ENCODE data around the gene DET1. TPM values are rescaled to one million over a fixed set of nuclear protein-coding genes. Genes with fewer than 3 reads are reported as not detected.
"Not testable (repeated sequence)": the region's sequence is repeated elsewhere in the genome, so short reads cannot be mapped to it uniquely, and the experiment has no call there.

The DET1 gene
- total and polyA plus RNA-seq, 2 donors, result 4.1 to 5.0 TPM

- no peak overlapping the region for H3K4me3 ChIP-seq (ENCODE audit: low read length in 2 of 2)
Observed at GRCh38 chr15:88543065-88543776, 3.3 kb downstream of the DET1 start.

GRCh38 chr15:88542342-88542733 lies 4.1 kb downstream of the DET1 start:
- Histone ChIP-seq H3K36me3 (ENCODE audit: control insufficient read depth in 2 of 2, insufficient read depth in 2 of 2, low read length in 1 of 2) (no peaks in the 10 kb centered on the region), H3K4me3 (ENCODE audit: low read length in 2 of 2) (no peak overlapping the region), H3K27ac (ENCODE audit: low read depth in 1 of 2, low read length in 1 of 2) (no peak overlapping the region), H3K4me1 (ENCODE audit: control insufficient read depth in 2 of 2, insufficient read depth in 2 of 2, low read length in 2 of 2) (peaks cover 0 to 3% of the 10 kb centered on the region in 2 donors), H3K27me3 (ENCODE audit: control insufficient read depth in 2 of 2, insufficient read depth in 1 of 2, low read length in 1 of 2) (no peaks in the 10 kb centered on the region), H3K9me3 (ENCODE audit: control insufficient read depth in 2 of 2, insufficient read depth in 1 of 2, low read length in 1 of 2) (no peaks in the 10 kb centered on the region)
- DNase-seq (ENCODE audit: low read depth in 6 of 9, low spot score in 9 of 9), result no peak
- WGBS, result 97% methylated on average over 8 of the region's 8 CpGs

More at GRCh38 chr15:88543065-88543776, 3.3 kb downstream of the DET1 start:
- no peaks in the 10 kb centered on the region for H3K36me3 ChIP-seq (ENCODE audit: control insufficient read depth in 2 of 2, insufficient read depth in 2 of 2, low read length in 1 of 2)
- no peak overlapping the region for H3K27ac ChIP-seq (ENCODE audit: low read depth in 1 of 2, low read length in 1 of 2)
- peaks cover 0 to 3% of the 10 kb centered on the region in 2 donors for H3K4me1 ChIP-seq (ENCODE audit: control insufficient read depth in 2 of 2, insufficient read depth in 2 of 2, low read length in 2 of 2)
- H3K27me3 ChIP-seq (ENCODE audit: control insufficient read depth in 2 of 2, insufficient read depth in 1 of 2, low read length in 1 of 2), result no peaks in the 10 kb centered on the region
- WGBS, result 98% methylated on average over 13 of the region's 13 CpGs
- DNase-seq (ENCODE audit: low read depth in 6 of 9, low spot score in 9 of 9), result no peak
- H3K9me3 ChIP-seq (ENCODE audit: control insufficient read depth in 2 of 2, insufficient read depth in 1 of 2, low read length in 1 of 2), result no peaks in the 10 kb centered on the region

GRCh38 chr15:88541709-88542341 lies 4.7 kb downstream of the DET1 start:
- 97% methylated on average over 16 of the region's 16 CpGs for WGBS
- no peak for DNase-seq (ENCODE audit: low read depth in 6 of 9, low spot score in 9 of 9)
- no peak overlapping the region for H3K27ac ChIP-seq (ENCODE audit: low read depth in 1 of 2, low read length in 1 of 2)

GRCh38 chr15:88541111-88541510 lies 5.4 kb downstream of the DET1 start:
- H3K9me3 ChIP-seq (ENCODE audit: control insufficient read depth in 2 of 2, insufficient read depth in 1 of 2, low read length in 1 of 2); H3K27ac ChIP-seq (ENCODE audit: low read depth in 1 of 2, low read length in 1 of 2); H3K27me3 ChIP-seq (ENCODE audit: control insufficient read depth in 2 of 2, insufficient read depth in 1 of 2, low read length in 1 of 2); H3K4me1 ChIP-seq (ENCODE audit: control insufficient read depth in 2 of 2, insufficient read depth in 2 of 2, low read length in 2 of 2); H3K36me3 ChIP-seq (ENCODE audit: control insufficient read depth in 2 of 2, insufficient read depth in 2 of 2, low read length in 1 of 2); DNase-seq (ENCODE audit: low read depth in 6 of 9, low spot score in 9 of 9); H3K4me3 ChIP-seq (ENCODE audit: low read length in 2 of 2): not testable (repeated sequence)
- WGBS, result 97% methylated on average over 6 of the region's 9 CpGs

More at GRCh38 chr15:88541709-88542341, 4.7 kb downstream of the DET1 start:
- no peaks in the 10 kb centered on the region for H3K9me3 ChIP-seq (ENCODE audit: control insufficient read depth in 2 of 2, insufficient read depth in 1 of 2, low read length in 1 of 2)
- H3K4me3 ChIP-seq (ENCODE audit: low read length in 2 of 2), result no peak overlapping the region
- no peaks in the 10 kb centered on the region for H3K27me3 ChIP-seq (ENCODE audit: control insufficient read depth in 2 of 2, insufficient read depth in 1 of 2, low read length in 1 of 2)
- H3K4me1 ChIP-seq (ENCODE audit: control insufficient read depth in 2 of 2, insufficient read depth in 2 of 2, low read length in 2 of 2), result peaks cover 0 to 3% of the 10 kb centered on the region in 2 donors
- H3K36me3 ChIP-seq (ENCODE audit: control insufficient read depth in 2 of 2, insufficient read depth in 2 of 2, low read length in 1 of 2), result no peaks in the 10 kb centered on the region

GRCh38 chr15:88540350-88540749 lies 6.1 kb downstream of the DET1 start:
- H3K4me3 ChIP-seq (ENCODE audit: low read length in 2 of 2); H3K27me3 ChIP-seq (ENCODE audit: control insufficient read depth in 2 of 2, insufficient read depth in 1 of 2, low read length in 1 of 2); DNase-seq (ENCODE audit: low read depth in 6 of 9, low spot score in 9 of 9); H3K9me3 ChIP-seq (ENCODE audit: control insufficient read depth in 2 of 2, insufficient read depth in 1 of 2, low read length in 1 of 2); H3K27ac ChIP-seq (ENCODE audit: low read depth in 1 of 2, low read length in 1 of 2); H3K36me3 ChIP-seq (ENCODE audit: control insufficient read depth in 2 of 2, insufficient read depth in 2 of 2, low read length in 1 of 2); H3K4me1 ChIP-seq (ENCODE audit: control insufficient read depth in 2 of 2, insufficient read depth in 2 of 2, low read length in 2 of 2): not testable (repeated sequence)
- WGBS, result no CpG with 5 or more reads among the region's 2 CpGs

GRCh38 chr15:88539441-88539840 lies 7.0 kb downstream of the DET1 start:
- DNase-seq (ENCODE audit: low read depth in 6 of 9, low spot score in 9 of 9), result no peak
- no peaks in the 10 kb centered on the region for H3K4me1 ChIP-seq (ENCODE audit: control insufficient read depth in 2 of 2, insufficient read depth in 2 of 2, low read length in 2 of 2)

GRCh38 chr15:88538972-88539371 lies 7.5 kb downstream of the DET1 start:
- 90% methylated on average over 9 of the region's 9 CpGs for WGBS
- H3K27me3 ChIP-seq (ENCODE audit: control insufficient read depth in 2 of 2, insufficient read depth in 1 of 2, low read length in 1 of 2), result no peaks in the 10 kb centered on the region
- H3K9me3 ChIP-seq (ENCODE audit: control insufficient read depth in 2 of 2, insufficient read depth in 1 of 2, low read length in 1 of 2), result no peaks in the 10 kb centered on the region
- H3K27ac ChIP-seq (ENCODE audit: low read depth in 1 of 2, low read length in 1 of 2), result no peak overlapping the region
- no peak overlapping the region for H3K4me3 ChIP-seq (ENCODE audit: low read length in 2 of 2)
- DNase-seq (ENCODE audit: low read depth in 6 of 9, low spot score in 9 of 9), result no peak
- no peaks in the 10 kb centered on the region for H3K4me1 ChIP-seq (ENCODE audit: control insufficient read depth in 2 of 2, insufficient read depth in 2 of 2, low read length in 2 of 2)
- H3K36me3 ChIP-seq (ENCODE audit: control insufficient read depth in 2 of 2, insufficient read depth in 2 of 2, low read length in 1 of 2), result no peaks in the 10 kb centered on the region

More at GRCh38 chr15:88539441-88539840, 7.0 kb downstream of the DET1 start:
- no peaks in the 10 kb centered on the region for H3K9me3 ChIP-seq (ENCODE audit: control insufficient read depth in 2 of 2, insufficient read depth in 1 of 2, low read length in 1 of 2)
- no peak overlapping the region for H3K4me3 ChIP-seq (ENCODE audit: low read length in 2 of 2)
- no peaks in the 10 kb centered on the region for H3K27me3 ChIP-seq (ENCODE audit: control insufficient read depth in 2 of 2, insufficient read depth in 1 of 2, low read length in 1 of 2)
- no peak overlapping the region for H3K27ac ChIP-seq (ENCODE audit: low read depth in 1 of 2, low read length in 1 of 2)
- WGBS, result 97% methylated on average over 4 of the region's 4 CpGs
- H3K36me3 ChIP-seq (ENCODE audit: control insufficient read depth in 2 of 2, insufficient read depth in 2 of 2, low read length in 1 of 2), result no peaks in the 10 kb centered on the region

GRCh38 chr15:88537591-88538317 lies 8.7 kb downstream of the DET1 start:
- no peaks in the 10 kb centered on the region for H3K9me3 ChIP-seq (ENCODE audit: control insufficient read depth in 2 of 2, insufficient read depth in 1 of 2, low read length in 1 of 2)
- H3K27me3 ChIP-seq (ENCODE audit: control insufficient read depth in 2 of 2, insufficient read depth in 1 of 2, low read length in 1 of 2), result no peaks in the 10 kb centered on the region
- no peak overlapping the region for H3K27ac ChIP-seq (ENCODE audit: low read depth in 1 of 2, low read length in 1 of 2)
- DNase-seq (ENCODE audit: low read depth in 6 of 9, low spot score in 9 of 9), result no peak
- H3K36me3 ChIP-seq (ENCODE audit: control insufficient read depth in 2 of 2, insufficient read depth in 2 of 2, low read length in 1 of 2), result no peaks in the 10 kb centered on the region
- no peaks in the 10 kb centered on the region for H3K4me1 ChIP-seq (ENCODE audit: control insufficient read depth in 2 of 2, insufficient read depth in 2 of 2, low read length in 2 of 2)
- H3K4me3 ChIP-seq (ENCODE audit: low read length in 2 of 2), result no peak overlapping the region
- WGBS, result 93% methylated on average over 7 of the region's 7 CpGs

Measured in thymus (tissue), 11 donors.